Measurements from ENCODE around the gene ASRGL1.

DNA sequence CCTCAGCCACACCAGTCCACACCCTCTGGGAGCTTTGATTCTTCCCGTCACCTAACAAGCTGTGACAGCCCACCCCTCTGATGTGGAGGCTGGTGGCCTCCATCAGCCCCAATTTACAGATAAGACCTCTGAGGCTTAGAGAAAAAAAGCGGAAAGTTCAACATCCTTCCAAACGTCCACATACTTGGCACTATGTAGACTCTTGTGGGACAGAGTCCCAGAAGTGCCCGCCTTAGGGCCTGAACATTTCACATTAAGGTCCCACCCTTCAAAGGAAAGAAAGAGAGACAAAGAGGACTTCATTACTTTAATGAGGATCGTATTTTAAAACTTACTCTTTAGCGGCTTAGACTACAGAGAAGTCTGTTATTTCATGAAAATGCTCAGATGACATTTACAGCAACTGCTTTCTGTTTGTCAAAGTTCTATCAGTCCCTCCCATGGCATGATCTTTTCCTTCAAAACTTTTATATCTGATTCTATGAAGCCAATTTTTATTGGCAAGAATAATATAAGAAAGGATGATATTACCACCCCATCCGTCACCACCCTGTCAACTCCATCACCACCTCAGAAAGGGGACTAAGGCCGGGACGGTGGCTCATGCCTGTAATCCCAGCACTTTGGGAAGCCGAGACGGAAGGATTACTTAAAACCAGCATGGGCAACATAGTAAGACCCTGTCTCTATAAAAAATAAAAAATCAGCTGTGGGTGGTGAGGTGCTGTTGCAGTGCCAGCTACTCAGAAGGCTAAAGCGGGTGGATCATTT, 65.9 kb downstream of the ASRGL1 start:
- no peak for TF ChIP-seq EZH2phosphoT487 (IDR thresholded peaks at IDR 0.05; ENCODE audit: borderline replicate concordance, low read depth, low read length)
- TF ChIP-seq, protein P1, sequence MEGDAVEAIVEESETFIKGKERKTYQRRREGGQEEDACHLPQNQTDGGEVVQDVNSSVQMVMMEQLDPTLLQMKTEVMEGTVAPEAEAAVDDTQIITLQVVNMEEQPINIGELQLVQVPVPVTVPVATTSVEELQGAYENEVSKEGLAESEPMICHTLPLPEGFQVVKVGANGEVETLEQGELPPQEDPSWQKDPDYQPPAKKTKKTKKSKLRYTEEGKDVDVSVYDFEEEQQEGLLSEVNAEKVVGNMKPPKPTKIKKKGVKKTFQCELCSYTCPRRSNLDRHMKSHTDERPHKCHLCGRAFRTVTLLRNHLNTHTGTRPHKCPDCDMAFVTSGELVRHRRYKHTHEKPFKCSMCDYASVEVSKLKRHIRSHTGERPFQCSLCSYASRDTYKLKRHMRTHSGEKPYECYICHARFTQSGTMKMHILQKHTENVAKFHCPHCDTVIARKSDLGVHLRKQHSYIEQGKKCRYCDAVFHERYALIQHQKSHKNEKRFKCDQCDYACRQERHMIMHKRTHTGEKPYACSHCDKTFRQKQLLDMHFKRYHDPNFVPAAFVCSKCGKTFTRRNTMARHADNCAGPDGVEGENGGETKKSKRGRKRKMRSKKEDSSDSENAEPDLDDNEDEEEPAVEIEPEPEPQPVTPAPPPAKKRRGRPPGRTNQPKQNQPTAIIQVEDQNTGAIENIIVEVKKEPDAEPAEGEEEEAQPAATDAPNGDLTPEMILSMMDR (conservative IDR thresholded peaks at IDR 0.05; ENCODE audit: low read length) = no peak

Data from OCI-LY7 (cell line).